ENCODE data around the gene DPPA5.
"Not testable (repeated sequence)": the region's sequence is repeated elsewhere in the genome, so short reads cannot be mapped to it uniquely, and the experiment has no call there.

Gene DPPA5

DNA sequence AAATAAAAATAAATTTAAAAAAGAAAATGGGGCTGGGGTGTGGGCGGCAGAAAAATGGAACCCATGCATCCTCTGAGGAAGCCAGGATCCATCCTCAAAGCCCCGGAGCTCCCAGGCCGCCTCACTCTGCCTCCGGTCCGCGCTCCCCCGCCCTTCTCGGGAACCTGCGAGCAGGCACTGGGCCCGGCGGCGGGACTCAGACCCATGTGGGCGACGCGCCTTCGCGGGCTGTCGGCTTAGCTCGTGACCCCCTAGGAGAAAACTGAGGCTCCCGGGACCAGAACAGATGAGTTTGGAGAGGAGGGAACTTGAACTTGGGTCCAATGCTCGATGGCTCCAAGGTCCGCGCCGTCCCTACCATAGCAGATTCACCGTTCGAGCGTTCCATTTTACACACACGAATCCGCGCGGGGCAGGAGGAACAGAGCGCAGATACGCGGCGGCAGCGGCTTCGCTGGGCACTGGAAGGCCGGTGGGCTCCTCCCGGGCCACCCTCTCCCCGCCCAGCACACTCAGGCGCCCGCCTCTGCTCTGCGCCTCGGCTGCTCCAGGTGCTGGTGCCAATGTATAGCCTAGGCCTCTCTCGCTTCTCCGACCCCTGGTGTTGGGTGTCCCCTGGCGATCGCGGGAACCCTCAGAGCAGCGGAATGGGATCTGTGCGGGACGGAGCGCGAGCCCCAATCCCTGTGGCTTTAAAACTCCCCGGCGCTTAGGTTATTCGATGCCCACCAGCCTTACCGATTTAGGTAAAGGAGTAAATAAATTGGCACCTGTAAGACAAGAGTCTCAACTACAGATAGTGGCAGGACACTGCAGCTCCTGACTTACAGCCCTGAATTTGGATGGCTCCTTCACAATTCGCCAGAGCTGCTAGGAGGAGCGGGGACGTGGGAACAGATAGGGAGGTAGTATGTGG is 39.2 kb downstream of the DPPA5 start:
- TF ChIP-seq L3MBTL2 (conservative IDR thresholded peaks at IDR 0.05) = no peak
- no peak for TF ChIP-seq SP1 (IDR thresholded peaks at IDR 0.05)
- no peak for TF ChIP-seq SUZ12 (IDR thresholded peaks at IDR 0.05)
- TF ChIP-seq HDGF (IDR thresholded peaks at IDR 0.05; ENCODE audit: borderline replicate concordance) = no peak
- TF ChIP-seq FOXM1 (IDR thresholded peaks at IDR 0.05; ENCODE audit: borderline replicate concordance) = no peak
- TF ChIP-seq PKNOX1 (IDR thresholded peaks at IDR 0.05) = no peak
- no peak for TF ChIP-seq TARDBP (IDR thresholded peaks at IDR 0.05)
- no peak for TF ChIP-seq ZNF384 (IDR thresholded peaks at IDR 0.05)
- TF ChIP-seq FOXK2 (IDR thresholded peaks at IDR 0.05) = no peak
- TF ChIP-seq FOXA1 (IDR thresholded peaks at IDR 0.05) = no peak
- TF ChIP-seq CTBP1 (IDR thresholded peaks at IDR 0.05; ENCODE audit: borderline replicate concordance) = no peak
- TF ChIP-seq ARNT (IDR thresholded peaks at IDR 0.05) = no peak
- TF ChIP-seq ELF4 (IDR thresholded peaks at IDR 0.05) = no peak
- no peak for TF ChIP-seq LEF1 (IDR thresholded peaks at IDR 0.05; ENCODE audit: borderline replicate concordance)
- TF ChIP-seq BHLHE40 (IDR thresholded peaks at IDR 0.05; ENCODE audit: borderline replicate concordance) = no peak
- TF ChIP-seq NFRKB (IDR thresholded peaks at IDR 0.05) = no peak
- POLR2A ChIA-PET = no interaction called here
- CTCF ChIA-PET = no interaction called here
- DNase-seq (ENCODE audit: extremely low spot score) = no peak

GRCh38 chr6:73310503-73310845 is 43.6 kb downstream of the DPPA5 start:
- DNase-seq (ENCODE audit: extremely low spot score); POLR2A ChIA-PET: not testable (repeated sequence)
- CTCF ChIA-PET = interaction anchor here (0.6 kb wide), 1 partner anchor 11 kb away, joined by 3 read pairs; no protein-coding TSS in a partner anchor

DNA sequence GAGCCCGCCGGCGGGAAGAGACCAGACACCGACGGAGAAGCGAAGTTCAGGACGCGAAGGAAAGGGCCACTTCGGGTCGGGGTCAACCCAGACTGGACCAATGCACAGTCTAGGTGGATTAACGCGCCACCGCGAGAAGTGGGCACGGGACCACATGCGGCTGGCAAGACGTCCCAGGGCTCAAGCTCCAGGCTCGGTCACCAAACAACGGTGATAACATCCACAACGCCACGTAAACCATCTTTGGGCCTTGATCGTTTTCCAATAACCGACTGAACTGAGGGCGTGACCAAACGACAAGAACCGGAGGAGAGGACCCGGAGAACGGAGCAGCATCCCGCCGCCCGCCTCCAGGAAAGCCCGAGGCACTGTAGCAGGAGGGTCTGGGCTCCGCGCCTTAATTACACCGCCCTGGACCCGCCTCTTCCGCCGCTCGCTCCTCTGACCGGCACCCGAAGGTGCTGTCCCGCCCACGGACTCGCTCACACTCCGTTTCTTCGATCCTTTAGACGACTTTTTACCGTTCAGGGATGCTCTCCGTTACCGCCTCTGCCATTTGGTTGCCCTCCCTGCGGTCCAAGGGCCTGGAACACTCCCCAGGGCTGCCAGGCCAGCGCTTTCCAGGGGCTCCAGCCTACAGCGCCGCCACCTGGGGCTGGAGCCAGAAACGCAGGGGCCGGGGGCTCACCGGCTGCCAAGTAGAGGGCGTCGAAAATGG is 44.1 kb downstream of the DPPA5 start:
- TF ChIP-seq FOXK2 (IDR thresholded peaks at IDR 0.05) = no peak
- TF ChIP-seq PKNOX1 (IDR thresholded peaks at IDR 0.05) = no peak
- no peak for TF ChIP-seq L3MBTL2 (conservative IDR thresholded peaks at IDR 0.05)
- no peak for TF ChIP-seq FOXA1 (IDR thresholded peaks at IDR 0.05)
- TF ChIP-seq CTBP1 (IDR thresholded peaks at IDR 0.05; ENCODE audit: borderline replicate concordance) = no peak
- TF ChIP-seq LEF1 (IDR thresholded peaks at IDR 0.05; ENCODE audit: borderline replicate concordance) = no peak
- TF ChIP-seq SP1 (IDR thresholded peaks at IDR 0.05) = no peak
- no peak for TF ChIP-seq SUZ12 (IDR thresholded peaks at IDR 0.05)
- no peak for TF ChIP-seq BHLHE40 (IDR thresholded peaks at IDR 0.05; ENCODE audit: borderline replicate concordance)
- no peak for TF ChIP-seq FOXM1 (IDR thresholded peaks at IDR 0.05; ENCODE audit: borderline replicate concordance)
- TF ChIP-seq NFRKB (IDR thresholded peaks at IDR 0.05) = no peak
- no peak for DNase-seq (ENCODE audit: extremely low spot score)
- POLR2A ChIA-PET = interaction anchor here (0.6 to 1.2 kb wide), 8 partner anchors 9 to 151 kb away, joined by 3 to 4 read pairs (median 4); partner anchors contain the start of genes DDX43 and MTO1
- CTCF ChIA-PET = interaction anchor here (0.8 to 1.7 kb wide), 3 partner anchors 18 to 24 kb away, joined by 3 to 8 read pairs (median 7); no protein-coding TSS in a partner anchor

- no peak for DNase-seq (ENCODE audit: extremely low spot score)
- CTCF ChIA-PET = interaction anchor here (0.7 to 1.7 kb wide), 4 partner anchors 18 to 79 kb away, joined by 3 to 8 read pairs (median 6); no protein-coding TSS in a partner anchor
- POLR2A ChIA-PET = interaction anchor here (0.6 to 1.2 kb wide), 8 partner anchors 8 to 152 kb away, joined by 3 to 4 read pairs (median 4); partner anchors contain the start of genes DDX43 and MTO1
- TF ChIP-seq PKNOX1 (IDR thresholded peaks at IDR 0.05) (no peak), BHLHE40 (IDR thresholded peaks at IDR 0.05; ENCODE audit: borderline replicate concordance) (no peak), ZNF384 (IDR thresholded peaks at IDR 0.05) (no peak), HDGF (IDR thresholded peaks at IDR 0.05; ENCODE audit: borderline replicate concordance) (no peak), LEF1 (IDR thresholded peaks at IDR 0.05; ENCODE audit: borderline replicate concordance) (no peak)
These were observed 44.6 kb downstream of the DPPA5 start for GRCh38 chr6:73309535-73309784.

DNA sequence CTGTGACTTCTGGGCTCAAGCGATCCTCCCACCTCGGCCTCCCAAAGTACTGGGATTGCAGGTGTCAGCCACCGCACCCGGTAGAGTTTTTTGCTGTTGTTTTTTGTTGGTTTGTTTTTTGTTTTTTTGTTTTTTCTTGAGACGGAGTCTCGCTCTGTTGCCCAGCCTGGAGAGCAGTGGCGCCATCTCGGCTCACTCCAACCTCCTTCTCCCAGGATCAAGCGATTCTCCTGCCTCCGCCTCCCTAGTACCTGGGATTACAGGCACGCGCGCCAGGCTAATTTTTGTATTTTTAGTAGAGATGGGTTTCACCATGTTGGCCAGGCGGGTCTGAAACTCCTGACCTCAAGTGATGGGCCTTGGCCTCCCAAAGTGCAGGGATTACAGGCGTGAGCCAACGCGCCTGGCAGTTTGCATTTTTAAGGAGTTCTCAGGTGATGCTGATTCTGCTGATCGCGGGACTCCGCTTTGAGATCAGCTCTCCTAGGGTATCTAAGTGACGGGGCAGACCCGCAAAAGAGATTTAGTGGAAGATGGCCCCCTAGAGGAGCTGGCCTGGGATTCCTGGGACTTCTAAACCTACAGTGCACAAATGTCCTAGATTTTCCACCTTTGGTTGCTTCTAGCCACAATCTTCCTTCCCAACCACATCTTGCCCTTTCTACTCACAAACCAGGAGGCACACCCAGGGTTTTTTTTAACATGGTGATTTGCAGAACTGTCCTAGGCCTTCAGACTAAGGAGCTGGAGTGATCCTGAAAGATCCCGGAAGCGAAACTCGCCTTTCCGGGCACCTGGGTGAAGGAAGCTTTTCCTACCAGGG is 45.2 kb downstream of the DPPA5 start:
- DNase-seq (ENCODE audit: extremely low spot score) = no peak
- TF ChIP-seq CTBP1 (IDR thresholded peaks at IDR 0.05; ENCODE audit: borderline replicate concordance) (no peak), TARDBP (IDR thresholded peaks at IDR 0.05) (no peak), BHLHE40 (IDR thresholded peaks at IDR 0.05; ENCODE audit: borderline replicate concordance) (no peak), L3MBTL2 (conservative IDR thresholded peaks at IDR 0.05) (no peak)
- ChIA-PET CTCF (interaction anchor here (0.7 to 1.7 kb wide), 4 partner anchors 19 to 80 kb away, joined by 3 to 8 read pairs (median 6); no protein-coding TSS in a partner anchor), POLR2A (interaction anchor here (0.6 to 1.2 kb wide), 8 partner anchors 8 to 152 kb away, joined by 3 to 4 read pairs (median 4); partner anchors contain the start of genes DDX43 and MTO1)

DNA sequence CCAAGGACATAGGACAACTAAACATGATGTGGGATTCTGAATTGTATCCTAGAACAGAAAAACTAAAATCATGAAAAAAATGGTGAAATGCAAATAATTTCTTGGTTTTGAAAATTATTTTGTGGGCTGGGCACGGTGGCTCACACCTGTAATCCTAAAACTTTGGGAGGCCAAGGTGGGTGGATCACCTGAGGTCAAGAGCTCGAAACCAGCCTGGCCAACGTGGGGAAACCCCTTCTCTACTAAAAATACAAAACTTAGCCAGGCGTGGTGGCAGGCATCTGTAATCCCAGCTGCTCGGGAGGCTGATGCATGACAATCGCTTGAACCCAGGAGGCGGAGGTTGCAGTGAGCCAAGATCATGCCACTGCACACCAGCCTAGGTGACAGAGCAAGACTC is 50.3 kb downstream of the DPPA5 start:
- DNase-seq (ENCODE audit: extremely low spot score); POLR2A ChIA-PET: not testable (repeated sequence)
- CTCF ChIA-PET = interaction anchor here (1.0 kb wide), 1 partner anchor 85 kb away, joined by 3 read pairs; no protein-coding TSS in a partner anchor

Measured in HEK293T (cell line).